ENCODE results near the gene TMEM87B. TPM values are rescaled to one million over a fixed set of nuclear protein-coding genes. Genes with fewer than 3 reads are reported as not detected.
"Not testable (repeated sequence)": the region's sequence is repeated elsewhere in the genome, so short reads cannot be mapped to it uniquely, and the experiment has no call there.

The TMEM87B gene
- total RNA-seq, 2 donors from 2014 or later: 14.8 to 15.3 TPM

DNA sequence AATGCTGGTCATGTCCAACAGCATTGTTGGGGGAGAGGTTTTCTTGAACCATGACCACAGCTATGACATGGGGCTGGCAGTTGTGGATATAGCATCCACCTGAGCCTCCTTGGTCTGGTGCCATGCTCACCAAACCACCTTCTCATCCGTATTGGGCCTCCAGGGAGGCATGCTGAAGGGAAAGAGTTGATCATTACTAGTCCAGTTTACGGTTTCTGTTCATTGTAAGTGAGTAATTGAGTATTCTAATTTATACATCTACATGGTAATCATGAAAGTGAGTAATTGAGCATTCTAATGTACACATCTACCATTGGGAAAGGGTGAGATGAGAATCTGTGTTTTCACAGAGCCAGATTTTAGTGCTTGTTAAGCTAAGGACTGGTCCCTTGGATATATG is 6.8 kb downstream of the TMEM87B start:
- H3K27me3 ChIP-seq: no peaks in the 10 kb centered on the region
- H3K9me3 ChIP-seq: no peaks in the 10 kb centered on the region
- DNase-seq (no peak), ATAC-seq (no peak)
- peaks cover 0 to 7% of the 10 kb centered on the region in 2 donors for H3K36me3 ChIP-seq (replicated peaks in 1 of 2; ENCODE audit: insufficient read depth in 1 of 2, low read depth in 2 of 2)
- no peak overlapping the region for H3K27ac ChIP-seq
- 80 to 92% methylated on average over 2 of the region's 2 CpGs for WGBS, 2 donors
- H3K4me1 ChIP-seq: peaks cover 22% of the 10 kb centered on the region
- intact Hi-C loops (cut with DNase I): no loop called here
- TF ChIP-seq CTCF (IDR thresholded peaks at IDR 0.05) (no peak), POLR2A (IDR thresholded peaks at IDR 0.05) (no peak)
- H3K4me3 ChIP-seq: no peak overlapping the region

- H3K27me3 ChIP-seq: no peaks in the 10 kb centered on the region
- no peak for DNase-seq
- TF ChIP-seq CTCF (IDR thresholded peaks at IDR 0.05) (no peak), POLR2A (IDR thresholded peaks at IDR 0.05) (no peak)
- 96 to 100% methylated on average over 1 of the region's 1 CpG for WGBS, 2 donors
- H3K36me3 ChIP-seq (replicated peaks in 1 of 2; ENCODE audit: insufficient read depth in 1 of 2, low read depth in 2 of 2): peaks cover 0 to 15% of the 10 kb centered on the region in 2 donors
- no peak for ATAC-seq
- H3K4me1 ChIP-seq: peaks cover 12% of the 10 kb centered on the region
- no peak overlapping the region for H3K4me3 ChIP-seq
- H3K9me3 ChIP-seq: no peaks in the 10 kb centered on the region
- H3K27ac ChIP-seq: no peak overlapping the region
- intact Hi-C loops (cut with DNase I): no loop called here
Measured at GRCh38 chr2:112062894-112063293, 7.8 kb downstream of the TMEM87B start.

DNA sequence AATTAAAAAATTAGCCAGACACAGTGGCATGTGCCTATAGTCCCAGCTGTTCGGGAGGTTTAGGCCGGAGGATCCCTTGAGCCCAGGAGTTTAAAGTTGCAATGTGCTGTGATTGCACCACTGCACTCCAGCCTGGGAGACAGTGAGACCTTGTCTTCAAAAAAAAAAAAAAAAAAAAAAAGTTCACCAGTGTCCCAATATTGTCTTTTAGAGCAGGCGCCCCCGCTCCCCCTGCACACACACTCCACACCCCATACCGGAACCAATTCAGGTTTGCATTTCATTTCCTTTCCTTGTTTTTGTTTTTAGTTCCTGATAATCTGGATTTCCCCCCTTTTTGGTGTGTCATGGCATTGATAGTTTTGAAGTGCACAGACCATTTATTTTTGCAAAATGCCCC is 10.4 kb downstream of the TMEM87B start:
- Histone ChIP-seq H3K4me3 (no peak overlapping the region), H3K9me3 (no peaks in the 10 kb centered on the region), H3K4me1 (peaks cover 4% of the 10 kb centered on the region), H3K27me3 (no peaks in the 10 kb centered on the region), H3K36me3 (replicated peaks in 1 of 2; ENCODE audit: insufficient read depth in 1 of 2, low read depth in 2 of 2) (peaks cover 0 to 19% of the 10 kb centered on the region in 2 donors), H3K27ac (no peak overlapping the region)
- TF ChIP-seq CTCF (IDR thresholded peaks at IDR 0.05) (no peak), POLR2A (IDR thresholded peaks at IDR 0.05) (no peak)
- ATAC-seq: no peak
- intact Hi-C loops (cut with DNase I): no loop called here
- no peak for DNase-seq
- 86 to 90% methylated on average over 5 of the region's 5 CpGs for WGBS, 2 donors

GRCh38 chr2:112065966-112066365 is 10.9 kb downstream of the TMEM87B start:
- peaks cover 0 to 19% of the 10 kb centered on the region in 2 donors for H3K36me3 ChIP-seq (replicated peaks in 1 of 2; ENCODE audit: insufficient read depth in 1 of 2, low read depth in 2 of 2)
- H3K9me3 ChIP-seq: no peaks in the 10 kb centered on the region
- ATAC-seq (no peak), DNase-seq (no peak)
- intact Hi-C loops (cut with DNase I): no loop called here
- H3K4me1 ChIP-seq: peaks cover 4% of the 10 kb centered on the region
- TF ChIP-seq CTCF (IDR thresholded peaks at IDR 0.05) (no peak), POLR2A (IDR thresholded peaks at IDR 0.05) (no peak)
- 33 to 43% methylated on average over 1 of the region's 1 CpG for WGBS, 2 donors
- H3K27ac ChIP-seq: no peak overlapping the region
- H3K27me3 ChIP-seq: no peaks in the 10 kb centered on the region
- H3K4me3 ChIP-seq: no peak overlapping the region

- H3K27me3 ChIP-seq; H3K9me3 ChIP-seq; H3K4me3 ChIP-seq; ATAC-seq; DNase-seq; H3K27ac ChIP-seq; H3K4me1 ChIP-seq; intact Hi-C loops (cut with DNase I): not testable (repeated sequence)
- H3K36me3 ChIP-seq (replicated peaks in 1 of 2; ENCODE audit: insufficient read depth in 1 of 2, low read depth in 2 of 2): peaks cover 0 to 14% of the 10 kb centered on the region in 2 donors
Measured at GRCh38 chr2:112069794-112070193, 14.7 kb downstream of the TMEM87B start.
